PFSK-1 (cell line): Measurements from ENCODE around the gene EHD2.

Source experiments
- FOXP2 ChIP-seq: optimal IDR thresholded peaks from 2 replicates; pipeline ENCODE3; 2011; ENCODE audit warnings: borderline replicate concordance, control low read depth, inconsistent platforms; ENCODE audit not compliant: insufficient read depth; ENCODE audit errors: extremely low read length, extremely low read depth
- POLR2AphosphoS5 ChIP-seq: IDR thresholded peaks from 2 replicates; pipeline ENCODE4 v1.6.1; 2012; ENCODE audit warnings: low read depth, mild to moderate bottlenecking, control low read depth, low read length, moderate library complexity
- SIN3A ChIP-seq: IDR thresholded peaks from 2 replicates; pipeline ENCODE4 v1.6.1; 2012; ENCODE audit warnings: mild to moderate bottlenecking, low read length, moderate library complexity, borderline replicate concordance; ENCODE audit not compliant: insufficient read depth
- TAF1 ChIP-seq: IDR thresholded peaks from 2 replicates; pipeline ENCODE4 v1.6.1; 2012; ENCODE audit warnings: low read length, control low read depth, borderline replicate concordance; ENCODE audit not compliant: insufficient read depth
- TF ChIP-seq, protein P1 (sequence below), 2 experiments: IDR thresholded peaks; 2 replicates each; pipeline versions ENCODE4 v1.6.1 to v1.8.0; 2011 to 2012; ENCODE audit warnings: low read depth in 2 of 2, low read length in 2 of 2, control low read depth in 1 of 2, inconsistent platforms in 1 of 2, mild to moderate bottlenecking in 1 of 2, moderate library complexity in 1 of 2; ENCODE audit not compliant: insufficient read depth in 1 of 2

Gene EHD2

DNA sequence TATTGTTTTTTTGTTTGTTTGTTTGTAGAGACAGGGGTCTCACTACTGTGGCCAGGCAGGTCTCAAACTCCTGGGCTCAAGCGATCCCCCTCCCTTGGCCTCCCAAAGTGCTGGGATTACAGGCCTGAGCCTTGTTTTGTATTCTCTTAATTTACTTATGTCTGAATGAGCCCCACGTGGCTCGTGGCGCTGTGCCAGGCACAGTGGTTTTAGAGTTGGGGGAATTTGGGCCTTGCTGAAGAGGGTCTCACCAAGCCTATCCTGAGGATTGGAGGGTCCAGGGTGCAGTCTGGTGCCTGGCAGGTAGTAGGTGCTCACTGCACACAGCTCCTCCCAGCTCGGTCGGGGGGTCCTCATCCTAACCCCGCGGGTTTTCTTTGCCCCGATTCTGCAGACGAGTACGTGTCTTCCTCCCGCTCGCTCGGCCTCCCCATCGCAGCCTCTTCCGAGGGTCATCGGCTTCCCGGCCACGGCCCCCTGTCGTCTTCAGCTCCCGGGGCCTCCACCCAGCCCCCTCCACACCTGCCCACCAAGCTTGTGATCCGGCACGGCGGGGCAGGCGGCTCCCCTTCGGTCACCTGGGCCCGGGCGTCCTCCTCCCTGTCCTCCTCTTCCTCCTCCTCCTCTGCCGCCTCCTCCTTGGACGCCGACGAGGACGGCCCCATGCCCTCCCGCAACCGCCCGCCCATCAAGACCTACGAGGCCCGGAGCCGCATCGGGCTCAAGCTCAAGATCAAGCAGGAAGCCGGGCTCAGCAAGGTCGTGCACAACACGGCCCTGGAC is 12.1 kb upstream of the EHD2 start:
- TF ChIP-seq, protein P1, sequence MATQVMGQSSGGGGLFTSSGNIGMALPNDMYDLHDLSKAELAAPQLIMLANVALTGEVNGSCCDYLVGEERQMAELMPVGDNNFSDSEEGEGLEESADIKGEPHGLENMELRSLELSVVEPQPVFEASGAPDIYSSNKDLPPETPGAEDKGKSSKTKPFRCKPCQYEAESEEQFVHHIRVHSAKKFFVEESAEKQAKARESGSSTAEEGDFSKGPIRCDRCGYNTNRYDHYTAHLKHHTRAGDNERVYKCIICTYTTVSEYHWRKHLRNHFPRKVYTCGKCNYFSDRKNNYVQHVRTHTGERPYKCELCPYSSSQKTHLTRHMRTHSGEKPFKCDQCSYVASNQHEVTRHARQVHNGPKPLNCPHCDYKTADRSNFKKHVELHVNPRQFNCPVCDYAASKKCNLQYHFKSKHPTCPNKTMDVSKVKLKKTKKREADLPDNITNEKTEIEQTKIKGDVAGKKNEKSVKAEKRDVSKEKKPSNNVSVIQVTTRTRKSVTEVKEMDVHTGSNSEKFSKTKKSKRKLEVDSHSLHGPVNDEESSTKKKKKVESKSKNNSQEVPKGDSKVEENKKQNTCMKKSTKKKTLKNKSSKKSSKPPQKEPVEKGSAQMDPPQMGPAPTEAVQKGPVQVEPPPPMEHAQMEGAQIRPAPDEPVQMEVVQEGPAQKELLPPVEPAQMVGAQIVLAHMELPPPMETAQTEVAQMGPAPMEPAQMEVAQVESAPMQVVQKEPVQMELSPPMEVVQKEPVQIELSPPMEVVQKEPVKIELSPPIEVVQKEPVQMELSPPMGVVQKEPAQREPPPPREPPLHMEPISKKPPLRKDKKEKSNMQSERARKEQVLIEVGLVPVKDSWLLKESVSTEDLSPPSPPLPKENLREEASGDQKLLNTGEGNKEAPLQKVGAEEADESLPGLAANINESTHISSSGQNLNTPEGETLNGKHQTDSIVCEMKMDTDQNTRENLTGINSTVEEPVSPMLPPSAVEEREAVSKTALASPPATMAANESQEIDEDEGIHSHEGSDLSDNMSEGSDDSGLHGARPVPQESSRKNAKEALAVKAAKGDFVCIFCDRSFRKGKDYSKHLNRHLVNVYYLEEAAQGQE (IDR thresholded peaks at IDR 0.05; ENCODE audit: insufficient read depth in 1 of 2, low read depth in 2 of 2, low read length in 2 of 2), result no peak
- no peak for TF ChIP-seq SIN3A
- TF ChIP-seq TAF1, result no peak
- TF ChIP-seq POLR2AphosphoS5, result no peak
- TF ChIP-seq FOXP2, result no peak

DNA sequence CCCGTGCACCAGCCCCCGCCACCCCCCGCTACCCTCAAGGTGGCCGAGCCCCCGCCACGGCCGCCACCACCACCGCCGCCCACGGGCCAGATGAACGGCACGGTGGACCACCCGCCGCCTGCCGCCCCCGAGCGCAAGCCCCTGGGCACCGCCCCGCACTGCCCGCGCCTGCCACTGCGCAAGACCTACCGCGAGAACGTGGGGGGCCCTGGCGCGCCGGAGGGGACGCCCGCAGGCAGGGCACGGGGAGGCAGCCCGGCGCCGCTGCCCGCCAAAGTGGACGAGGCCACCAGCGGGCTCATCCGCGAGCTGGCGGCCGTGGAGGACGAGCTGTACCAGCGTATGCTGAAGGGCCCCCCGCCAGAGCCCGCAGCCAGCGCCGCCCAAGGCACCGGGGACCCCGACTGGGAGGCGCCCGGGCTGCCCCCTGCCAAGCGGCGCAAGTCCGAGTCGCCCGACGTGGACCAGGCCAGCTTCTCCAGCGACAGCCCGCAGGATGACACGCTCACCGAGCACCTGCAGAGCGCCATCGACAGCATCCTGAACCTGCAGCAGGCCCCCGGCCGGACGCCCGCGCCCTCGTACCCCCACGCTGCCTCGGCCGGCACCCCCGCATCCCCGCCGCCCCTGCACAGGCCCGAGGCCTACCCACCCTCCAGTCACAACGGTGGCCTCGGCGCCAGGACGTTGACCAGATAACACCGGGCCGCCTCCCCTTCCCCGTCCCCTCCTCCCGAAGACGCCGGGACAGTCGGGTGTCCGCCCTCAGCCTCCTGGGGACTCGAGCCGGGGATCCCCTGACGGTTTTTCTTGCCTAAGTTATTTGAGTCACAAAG is 11.3 kb upstream of the EHD2 start:
- TF ChIP-seq, protein P1 (IDR thresholded peaks at IDR 0.05; ENCODE audit: insufficient read depth in 1 of 2, low read depth in 2 of 2, low read length in 2 of 2), result no peak
- TF ChIP-seq SIN3A (no peak), POLR2AphosphoS5 (no peak), FOXP2 (no peak), TAF1 (no peak)

DNA sequence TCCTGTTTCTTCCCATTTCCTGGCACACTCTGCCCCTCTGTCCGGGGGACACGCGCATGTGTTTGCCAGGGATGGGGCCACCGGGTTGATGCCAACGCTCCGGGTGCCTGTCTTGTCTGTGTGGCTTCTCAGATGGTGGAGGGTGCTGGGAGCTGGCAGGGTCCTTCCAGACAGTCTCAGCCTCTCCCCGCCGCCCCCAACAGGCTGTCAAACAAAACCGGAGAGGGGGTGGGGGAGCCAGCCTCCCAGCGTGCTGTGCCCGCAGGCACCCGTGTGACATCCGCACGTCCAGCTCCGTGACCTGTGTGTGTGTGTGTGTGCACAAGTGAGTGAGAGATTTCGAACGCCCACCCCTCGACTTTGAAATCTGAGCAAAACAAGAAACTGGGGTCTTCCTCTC is 10.6 kb upstream of the EHD2 start:
- TF ChIP-seq SIN3A (no peak), FOXP2 (no peak), TAF1 (no peak), POLR2AphosphoS5 (no peak)
- TF ChIP-seq, protein P1 (IDR thresholded peaks at IDR 0.05; ENCODE audit: insufficient read depth in 1 of 2, low read depth in 2 of 2, low read length in 2 of 2), result no peak

DNA sequence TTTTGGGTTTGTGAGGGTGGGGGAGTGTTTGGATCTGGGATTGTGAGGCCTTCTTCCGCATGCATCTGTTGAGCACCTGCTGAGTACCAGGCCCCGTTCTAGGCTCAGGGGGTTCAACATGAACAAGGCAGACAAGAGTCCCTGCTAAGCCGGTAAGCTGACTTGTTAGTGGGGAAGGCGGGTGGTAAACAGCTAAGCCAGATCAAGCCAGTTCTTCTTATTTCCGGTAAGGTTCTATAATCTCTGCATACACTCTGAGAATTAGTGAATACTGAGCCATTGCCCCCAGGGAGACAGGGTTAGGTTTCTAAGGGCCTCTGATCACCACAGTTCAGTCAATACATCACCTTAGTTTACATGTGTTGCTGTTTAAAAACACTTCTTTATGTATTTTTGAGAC is 9.9 kb upstream of the EHD2 start:
- TF ChIP-seq POLR2AphosphoS5, result no peak
- TF ChIP-seq TAF1, result no peak
- no peak for TF ChIP-seq SIN3A
- TF ChIP-seq, protein P1 (IDR thresholded peaks at IDR 0.05; ENCODE audit: insufficient read depth in 1 of 2, low read depth in 2 of 2, low read length in 2 of 2), result no peak
- no peak for TF ChIP-seq FOXP2
